OCI-LY1 (cell line): ENCODE measurements around the gene CALM3.

Source experiments
- H2AFZ ChIP-seq: fragments of 200-600 bp; sonication (generic), shearing (Covaris generic); 2 replicates; pipeline ENCODE4 v1.6.0; 2014; ENCODE audit warnings: antibody characterized with exemption, mild to moderate bottlenecking, low read length
- H3F3A ChIP-seq: fragments of 200-600 bp; sonication (generic), shearing (Covaris generic); 2 replicates; pipeline ENCODE4 v1.6.0; 2014; ENCODE audit warnings: mild to moderate bottlenecking, antibody characterized with exemption, low read length, moderate library complexity; ENCODE audit not compliant: insufficient read depth
- H3K27ac ChIP-seq: fragments of 200-600 bp; sonication (generic); 2 replicates; pipeline ENCODE4 v1.5.1; 2014; ENCODE audit warnings: low read length, mixed run types, mild to moderate bottlenecking, low read depth; ENCODE audit not compliant: poor library complexity, severe bottlenecking
- H3K27me3 ChIP-seq: fragments of 200-600 bp; sonication (generic); 2 replicates; pipeline ENCODE4 v1.6.0; 2014; ENCODE audit warnings: antibody characterized with exemption, mild to moderate bottlenecking, low read length, moderate library complexity; ENCODE audit not compliant: insufficient read depth
- H3K36me3 ChIP-seq: fragments of 200-600 bp; sonication (generic); 2 replicates; pipeline ENCODE4 v1.6.1; 2014; ENCODE audit warnings: mild to moderate bottlenecking, antibody characterized with exemption, low read length, moderate library complexity, mixed read lengths; ENCODE audit not compliant: insufficient read depth
- H3K4me1 ChIP-seq: fragments of 200-600 bp; sonication (generic); 2 replicates; pipeline ENCODE4 v1.5.1; 2014; ENCODE audit warnings: mild to moderate bottlenecking, low read length, moderate library complexity; ENCODE audit not compliant: insufficient read depth, severe bottlenecking
- H3K4me2 ChIP-seq: fragments of 200-600 bp; sonication (generic), shearing (Covaris generic); 2 replicates; pipeline ENCODE4 v1.6.1; 2014; ENCODE audit warnings: low read length
- H3K4me3 ChIP-seq: fragments of 200-600 bp; sonication (generic); 2 replicates; pipeline ENCODE4 v1.5.1; 2014; ENCODE audit warnings: low read length, low read depth, mild to moderate bottlenecking, mixed read lengths; ENCODE audit not compliant: poor library complexity, severe bottlenecking
- H3K79me2 ChIP-seq: fragments of 200-600 bp; shearing (Covaris generic); 2 replicates; pipeline ENCODE4 v1.6.1; 2016; ENCODE audit warnings: mixed run types, low read length, mixed read lengths; ENCODE audit not compliant: insufficient read depth
- H3K9ac ChIP-seq: fragments of 200-600 bp; sonication (generic), shearing (Covaris generic); 2 replicates; pipeline ENCODE4 v1.6.1; 2014; ENCODE audit warnings: mild to moderate bottlenecking, low read length, mixed read lengths
- H3K9me2 ChIP-seq: fragments of 200-600 bp; sonication (generic), shearing (Covaris generic); 2 replicates; pipeline ENCODE4 v1.6.1; 2014; ENCODE audit warnings: low read depth, mild to moderate bottlenecking, low read length, mixed read lengths
- H3K9me3 ChIP-seq: fragments of 200-600 bp; shearing (Covaris generic); 2 replicates; pipeline ENCODE4 v1.6.1; 2014; ENCODE audit warnings: low read length, mixed read lengths
- H4K20me1 ChIP-seq: fragments of 200-600 bp; sonication (generic), shearing (Covaris generic); 2 replicates; pipeline ENCODE4 v1.6.0; 2016; ENCODE audit warnings: mild to moderate bottlenecking, low read length; ENCODE audit not compliant: insufficient read depth
- CTCF ChIP-seq: fragments of 200-600 bp; sonication (generic), shearing (Covaris generic); IDR thresholded peaks from 2 replicates; pipeline ENCODE4 v1.5.1; 2017; ENCODE audit warnings: mild to moderate bottlenecking, antibody characterized with exemption, low read length, moderate library complexity, mixed read lengths
- EZH2 ChIP-seq: fragments of 200-600 bp; sonication (generic), shearing (Covaris generic); IDR thresholded peaks from 2 replicates; pipeline ENCODE4 v1.8.0; 2017; ENCODE audit warnings: borderline replicate concordance, mixed run types, mild to moderate bottlenecking, antibody characterized with exemption, low read length, moderate library complexity, mixed read lengths

CALM3 gene

GRCh38 chr19:46609511-46610412 is 8.6 kb downstream of the CALM3 start:
- Histone ChIP-seq H3K4me2 (no peak overlapping the region), H3K36me3 (peaks cover 56% of the 10 kb centered on the region), H3K9ac (no peak overlapping the region), H3F3A (no peaks in the 10 kb centered on the region; the same call in 1 of the 2 replicates), H4K20me1 (no peaks in the 10 kb centered on the region), H2AFZ (no peak overlapping the region), H3K9me2 (no peaks in the 10 kb centered on the region), H3K4me3 (no peak overlapping the region), H3K4me1 (peaks cover 21% of the 10 kb centered on the region), H3K27me3 (no peaks in the 10 kb centered on the region), H3K79me2 (no peaks in the 10 kb centered on the region), H3K9me3 (no peaks in the 10 kb centered on the region), H3K27ac (no peak overlapping the region)
- TF ChIP-seq EZH2: no peak
- TF ChIP-seq CTCF: no peak

GRCh38 chr19:46610413-46610775 is 9.3 kb downstream of the CALM3 start:
- H3K36me3 ChIP-seq: peaks cover 54% of the 10 kb centered on the region
- H3K4me2 ChIP-seq: no peak overlapping the region
- no peaks in the 10 kb centered on the region; the same call in 1 of the 2 replicates for H3F3A ChIP-seq
- H3K27ac ChIP-seq: no peak overlapping the region
- TF ChIP-seq CTCF (no peak), EZH2 (no peak)
- no peaks in the 10 kb centered on the region for H4K20me1 ChIP-seq
- H3K9me3 ChIP-seq: no peaks in the 10 kb centered on the region
- H3K9me2 ChIP-seq: no peaks in the 10 kb centered on the region
- no peak overlapping the region for H3K9ac ChIP-seq
- H3K4me3 ChIP-seq: no peak overlapping the region
- peaks cover 21% of the 10 kb centered on the region for H3K4me1 ChIP-seq
- no peak overlapping the region for H2AFZ ChIP-seq
- H3K79me2 ChIP-seq: no peaks in the 10 kb centered on the region
- H3K27me3 ChIP-seq: no peaks in the 10 kb centered on the region

GRCh38 chr19:46610851-46611770 is 10.0 kb downstream of the CALM3 start:
- Histone ChIP-seq H4K20me1 (no peaks in the 10 kb centered on the region), H3K79me2 (no peaks in the 10 kb centered on the region), H3K4me2 (no peak overlapping the region), H3K9me2 (no peaks in the 10 kb centered on the region), H3F3A (no peaks in the 10 kb centered on the region; the same call in 1 of the 2 replicates), H3K9ac (no peak overlapping the region), H3K9me3 (no peaks in the 10 kb centered on the region), H2AFZ (no peak overlapping the region), H3K27me3 (no peaks in the 10 kb centered on the region), H3K36me3 (peaks cover 47% of the 10 kb centered on the region), H3K4me1 (peaks cover 21% of the 10 kb centered on the region), H3K4me3 (no peak overlapping the region), H3K27ac (no peak overlapping the region)
- TF ChIP-seq EZH2 (no peak), CTCF (no peak)
